Gastroesophageal sphincter (tissue), 2 donors: ENCODE measurements around the gene ZFYVE16.

ENCODE experiments used
- POLR2A ChIP-seq, 2 donors: fragments of 450-650 bp; IDR thresholded peaks; one replicate each; pipeline ENCODE4 v1.6.1; 2017; ENCODE audit warnings: antibody characterized with exemption in 2 of 2, mild to moderate bottlenecking in 2 of 2, moderate library complexity in 1 of 2
- POLR2AphosphoS5 ChIP-seq: sonication (generic); formaldehyde crosslinking; IDR thresholded peaks from one replicate; pipeline ENCODE4 v1.6.1; 2017; ENCODE audit warnings: antibody characterized with exemption

GRCh38 chr5:80417973-80418372 is 10.1 kb downstream of the ZFYVE16 start:
- no peak for TF ChIP-seq POLR2A (IDR thresholded peaks at IDR 0.05)
- TF ChIP-seq POLR2AphosphoS5, result no peak
